GM23338 (cell line): ENCODE measurements around the gene ADAM10.

ENCODE experiments used
- CREB1 ChIP-seq: fragments of 250-450 bp; sonication (Bioruptor Pico); IDR thresholded peaks from 2 replicates; pipeline ENCODE4 v1.5.0; 2020; ENCODE audit warnings: low read depth, mild to moderate bottlenecking, moderate library complexity
- EZH2 ChIP-seq: fragments of 200-600 bp; sonication (generic); IDR thresholded peaks from one replicate; pipeline ENCODE4 v1.8.0; 2017; ENCODE audit warnings: antibody characterized with exemption, mild to moderate bottlenecking, low read depth; ENCODE audit not compliant: unreplicated experiment
- EZH2phosphoT487 ChIP-seq: fragments of 200-600 bp; sonication (generic); IDR thresholded peaks from one replicate; pipeline ENCODE4 v1.8.1; 2018; ENCODE audit warnings: antibody characterized with exemption; ENCODE audit not compliant: unreplicated experiment
- JUNB ChIP-seq: IDR thresholded peaks from one replicate; pipeline ENCODE4 v1.6.1; 2016; ENCODE audit warnings: antibody characterized with exemption; ENCODE audit not compliant: unreplicated experiment
- NANOG ChIP-seq: IDR thresholded peaks from 2 replicates; pipeline ENCODE4 v1.6.1; 2016; ENCODE audit warnings: antibody characterized with exemption, borderline replicate concordance
- POLR2AphosphoS5 ChIP-seq: IDR thresholded peaks from 2 replicates; pipeline ENCODE4 v1.6.1; 2016; ENCODE audit warnings: antibody characterized with exemption, low read depth
- REST ChIP-seq: IDR thresholded peaks from one replicate; pipeline ENCODE4 v1.6.1; 2018; ENCODE audit warnings: antibody characterized with exemption; ENCODE audit not compliant: unreplicated experiment
- STAT1 ChIP-seq: IDR thresholded peaks from one replicate; pipeline ENCODE4 v1.6.1; 2016; ENCODE audit warnings: antibody characterized with exemption; ENCODE audit not compliant: unreplicated experiment
- ZNF331 ChIP-seq: fragments of 250-450 bp; sonication (Bioruptor Pico); IDR thresholded peaks from 2 replicates; pipeline ENCODE4 v1.5.0; 2020; ENCODE audit warnings: low read depth, mild to moderate bottlenecking, moderate library complexity
- TF ChIP-seq, protein P1 (sequence below): fragments of 250-450 bp; sonication (Bioruptor Pico); IDR thresholded peaks from 2 replicates; pipeline ENCODE4 v1.5.0; 2020; ENCODE audit warnings: mild to moderate bottlenecking, moderate library complexity
- TF ChIP-seq, protein P2 (sequence below), 2 experiments: fragments of 200-600 bp in 1 of 2; sonication (generic) in 1 of 2; conservative IDR thresholded peaks; 2 replicates each; pipeline versions ENCODE4 v1.5.1 to v1.6.1; 2016 to 2017; ENCODE audit warnings: antibody characterized with exemption in 2 of 2, low read depth in 2 of 2, mild to moderate bottlenecking in 2 of 2, moderate library complexity in 1 of 2

GRCh38 chr15:58548308-58549012 is 201.0 kb downstream of the ADAM10 start:
- TF ChIP-seq, protein P1, sequence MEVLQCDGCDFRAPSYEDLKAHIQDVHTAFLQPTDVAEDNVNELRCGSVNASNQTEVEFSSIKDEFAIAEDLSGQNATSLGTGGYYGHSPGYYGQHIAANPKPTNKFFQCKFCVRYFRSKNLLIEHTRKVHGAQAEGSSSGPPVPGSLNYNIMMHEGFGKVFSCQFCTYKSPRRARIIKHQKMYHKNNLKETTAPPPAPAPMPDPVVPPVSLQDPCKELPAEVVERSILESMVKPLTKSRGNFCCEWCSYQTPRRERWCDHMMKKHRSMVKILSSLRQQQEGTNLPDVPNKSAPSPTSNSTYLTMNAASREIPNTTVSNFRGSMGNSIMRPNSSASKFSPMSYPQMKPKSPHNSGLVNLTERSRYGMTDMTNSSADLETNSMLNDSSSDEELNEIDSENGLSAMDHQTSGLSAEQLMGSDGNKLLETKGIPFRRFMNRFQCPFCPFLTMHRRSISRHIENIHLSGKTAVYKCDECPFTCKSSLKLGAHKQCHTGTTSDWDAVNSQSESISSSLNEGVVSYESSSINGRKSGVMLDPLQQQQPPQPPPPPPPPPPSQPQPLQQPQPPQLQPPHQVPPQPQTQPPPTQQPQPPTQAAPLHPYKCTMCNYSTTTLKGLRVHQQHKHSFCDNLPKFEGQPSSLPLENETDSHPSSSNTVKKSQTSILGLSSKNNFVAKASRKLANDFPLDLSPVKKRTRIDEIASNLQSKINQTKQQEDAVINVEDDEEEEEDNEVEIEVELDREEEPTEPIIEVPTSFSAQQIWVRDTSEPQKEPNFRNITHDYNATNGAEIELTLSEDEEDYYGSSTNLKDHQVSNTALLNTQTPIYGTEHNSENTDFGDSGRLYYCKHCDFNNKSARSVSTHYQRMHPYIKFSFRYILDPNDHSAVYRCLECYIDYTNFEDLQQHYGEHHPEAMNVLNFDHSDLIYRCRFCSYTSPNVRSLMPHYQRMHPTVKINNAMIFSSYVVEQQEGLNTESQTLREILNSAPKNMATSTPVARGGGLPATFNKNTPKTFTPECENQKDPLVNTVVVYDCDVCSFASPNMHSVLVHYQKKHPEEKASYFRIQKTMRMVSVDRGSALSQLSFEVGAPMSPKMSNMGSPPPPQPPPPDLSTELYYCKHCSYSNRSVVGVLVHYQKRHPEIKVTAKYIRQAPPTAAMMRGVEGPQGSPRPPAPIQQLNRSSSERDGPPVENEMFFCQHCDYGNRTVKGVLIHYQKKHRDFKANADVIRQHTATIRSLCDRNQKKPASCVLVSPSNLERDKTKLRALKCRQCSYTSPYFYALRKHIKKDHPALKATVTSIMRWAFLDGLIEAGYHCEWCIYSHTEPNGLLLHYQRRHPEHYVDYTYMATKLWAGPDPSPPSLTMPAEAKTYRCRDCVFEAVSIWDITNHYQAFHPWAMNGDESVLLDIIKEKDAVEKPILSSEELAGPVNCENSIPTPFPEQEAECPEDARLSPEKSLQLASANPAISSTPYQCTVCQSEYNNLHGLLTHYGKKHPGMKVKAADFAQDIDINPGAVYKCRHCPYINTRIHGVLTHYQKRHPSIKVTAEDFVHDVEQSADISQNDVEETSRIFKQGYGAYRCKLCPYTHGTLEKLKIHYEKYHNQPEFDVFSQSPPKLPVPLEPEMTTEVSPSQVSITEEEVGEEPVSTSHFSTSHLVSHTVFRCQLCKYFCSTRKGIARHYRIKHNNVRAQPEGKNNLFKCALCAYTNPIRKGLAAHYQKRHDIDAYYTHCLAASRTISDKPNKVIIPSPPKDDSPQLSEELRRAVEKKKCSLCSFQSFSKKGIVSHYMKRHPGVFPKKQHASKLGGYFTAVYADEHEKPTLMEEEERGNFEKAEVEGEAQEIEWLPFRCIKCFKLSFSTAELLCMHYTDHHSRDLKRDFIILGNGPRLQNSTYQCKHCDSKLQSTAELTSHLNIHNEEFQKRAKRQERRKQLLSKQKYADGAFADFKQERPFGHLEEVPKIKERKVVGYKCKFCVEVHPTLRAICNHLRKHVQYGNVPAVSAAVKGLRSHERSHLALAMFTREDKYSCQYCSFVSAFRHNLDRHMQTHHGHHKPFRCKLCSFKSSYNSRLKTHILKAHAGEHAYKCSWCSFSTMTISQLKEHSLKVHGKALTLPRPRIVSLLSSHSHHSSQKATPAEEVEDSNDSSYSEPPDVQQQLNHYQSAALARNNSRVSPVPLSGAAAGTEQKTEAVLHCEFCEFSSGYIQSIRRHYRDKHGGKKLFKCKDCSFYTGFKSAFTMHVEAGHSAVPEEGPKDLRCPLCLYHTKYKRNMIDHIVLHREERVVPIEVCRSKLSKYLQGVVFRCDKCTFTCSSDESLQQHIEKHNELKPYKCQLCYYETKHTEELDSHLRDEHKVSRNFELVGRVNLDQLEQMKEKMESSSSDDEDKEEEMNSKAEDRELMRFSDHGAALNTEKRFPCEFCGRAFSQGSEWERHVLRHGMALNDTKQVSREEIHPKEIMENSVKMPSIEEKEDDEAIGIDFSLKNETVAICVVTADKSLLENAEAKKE (CRISPR knock-in tag), result no peak
- TF ChIP-seq, protein P2, sequence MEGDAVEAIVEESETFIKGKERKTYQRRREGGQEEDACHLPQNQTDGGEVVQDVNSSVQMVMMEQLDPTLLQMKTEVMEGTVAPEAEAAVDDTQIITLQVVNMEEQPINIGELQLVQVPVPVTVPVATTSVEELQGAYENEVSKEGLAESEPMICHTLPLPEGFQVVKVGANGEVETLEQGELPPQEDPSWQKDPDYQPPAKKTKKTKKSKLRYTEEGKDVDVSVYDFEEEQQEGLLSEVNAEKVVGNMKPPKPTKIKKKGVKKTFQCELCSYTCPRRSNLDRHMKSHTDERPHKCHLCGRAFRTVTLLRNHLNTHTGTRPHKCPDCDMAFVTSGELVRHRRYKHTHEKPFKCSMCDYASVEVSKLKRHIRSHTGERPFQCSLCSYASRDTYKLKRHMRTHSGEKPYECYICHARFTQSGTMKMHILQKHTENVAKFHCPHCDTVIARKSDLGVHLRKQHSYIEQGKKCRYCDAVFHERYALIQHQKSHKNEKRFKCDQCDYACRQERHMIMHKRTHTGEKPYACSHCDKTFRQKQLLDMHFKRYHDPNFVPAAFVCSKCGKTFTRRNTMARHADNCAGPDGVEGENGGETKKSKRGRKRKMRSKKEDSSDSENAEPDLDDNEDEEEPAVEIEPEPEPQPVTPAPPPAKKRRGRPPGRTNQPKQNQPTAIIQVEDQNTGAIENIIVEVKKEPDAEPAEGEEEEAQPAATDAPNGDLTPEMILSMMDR (conservative IDR thresholded peaks at IDR 0.05; ENCODE audit: low read depth in 2 of 2), result no peak
- TF ChIP-seq CREB1 (CRISPR knock-in tag) (no peak), EZH2phosphoT487 (no peak), POLR2AphosphoS5 (no peak), EZH2 (no peak), REST (no peak), STAT1 (no peak), JUNB (no peak), ZNF331 (no peak), NANOG (no peak)
